GM18951 (cell line): ENCODE measurements around the gene OSER1.
"Not testable (repeated sequence)": the region's sequence is repeated elsewhere in the genome, so short reads cannot be mapped to it uniquely, and the experiment has no call there.

Source experiments
- POLR2A ChIP-seq: IDR thresholded peaks from 4 replicates; pipeline ENCODE4 v1.6.1; 2011; ENCODE audit warnings: mild to moderate bottlenecking; ENCODE audit not compliant: insufficient read length, insufficient read depth; ENCODE audit errors: extremely low read depth
- in situ Hi-C: fragments of 300-500 bp; cut with MboI; formaldehyde crosslinking; loops from one replicate; pipeline ENCODE4 v1.12.0; 2022; ENCODE audit warnings: low sequenced_read_pairs, mixed read lengths, inconsistent platforms; ENCODE audit not compliant: unreplicated experiment

OSER1 gene

DNA sequence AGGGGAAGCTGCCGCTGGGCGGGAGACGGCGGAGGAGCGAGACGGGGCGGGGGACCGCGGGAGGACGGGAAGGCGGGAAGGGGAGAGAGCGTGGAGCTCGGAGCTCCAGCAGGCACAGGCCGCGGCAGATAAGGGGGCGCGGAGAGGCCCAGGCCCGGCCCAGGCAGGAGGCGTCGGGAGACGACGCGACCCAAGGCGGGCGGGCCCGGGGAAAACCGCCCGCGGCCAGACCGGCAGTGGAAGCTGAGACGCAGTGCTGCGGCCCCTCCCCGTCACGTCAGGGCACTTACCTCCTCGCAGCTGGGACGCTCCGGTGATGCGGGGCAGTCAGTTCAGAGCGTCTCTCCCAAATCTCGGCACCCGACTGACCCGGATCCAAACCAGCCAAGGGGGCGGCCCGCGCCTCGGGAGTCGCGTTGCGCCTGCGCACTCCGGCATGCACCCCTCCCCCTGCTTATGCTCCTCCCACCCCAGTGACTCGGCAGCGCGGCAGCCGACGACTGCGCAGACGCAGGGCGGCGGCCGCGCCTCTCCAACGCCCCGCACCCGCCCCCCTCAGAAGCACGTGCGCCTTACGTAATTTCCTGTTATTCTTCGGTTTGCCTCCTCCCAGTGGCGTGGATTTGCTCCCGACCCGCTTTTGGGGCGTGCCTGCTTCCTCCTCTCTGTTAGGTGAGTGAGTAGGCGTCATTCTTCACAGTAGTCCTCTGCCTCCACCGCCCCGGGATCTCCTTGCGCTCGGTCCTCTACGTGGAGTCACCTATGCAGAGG is at the start of gene OSER1:
Gene OSER1, minus strand, starts transcription at position 366 of the 771 bp plus-strand sequence. CDS start 3,814 bp downstream, outside the sequence.
- in situ Hi-C loops = no loop called here

DNA sequence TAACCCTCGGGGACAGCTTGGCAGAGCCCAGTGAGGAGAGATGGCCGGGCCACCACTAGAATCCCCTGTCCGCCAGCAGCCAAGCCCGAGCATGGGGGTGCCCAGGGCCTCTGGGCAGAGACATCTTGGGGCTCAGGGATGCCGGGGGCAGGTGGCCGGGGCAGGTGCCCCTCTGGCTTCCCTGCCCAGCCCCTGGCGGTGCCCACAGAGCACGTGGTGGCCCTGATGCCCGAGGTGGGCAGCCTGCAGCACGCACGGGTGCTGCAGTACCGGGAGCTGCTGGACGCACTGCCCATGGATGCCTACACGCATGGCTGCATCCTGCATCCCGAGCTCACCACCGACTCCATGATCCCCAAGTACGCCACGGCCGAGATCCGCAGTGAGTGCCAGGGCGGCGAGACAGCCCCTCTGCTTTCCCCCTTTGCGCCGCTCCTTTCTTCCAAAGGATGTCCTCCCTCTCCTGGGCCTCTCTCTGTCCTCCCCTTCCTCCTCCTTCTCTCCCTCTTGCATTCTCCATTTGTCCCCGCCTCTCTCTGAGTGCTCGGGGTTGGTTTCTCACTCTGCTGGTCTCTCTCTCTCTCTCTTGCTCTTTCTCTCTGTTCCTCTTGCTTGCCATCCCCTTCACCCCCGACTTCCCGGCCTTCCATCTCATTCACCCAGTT is 47.8 kb upstream of the OSER1 start:
- no peak for TF ChIP-seq POLR2A
- in situ Hi-C loops = no loop called here

More for the DNA sequence above, at the start of gene OSER1:
- peak; percentile 70 for TF ChIP-seq POLR2A

DNA sequence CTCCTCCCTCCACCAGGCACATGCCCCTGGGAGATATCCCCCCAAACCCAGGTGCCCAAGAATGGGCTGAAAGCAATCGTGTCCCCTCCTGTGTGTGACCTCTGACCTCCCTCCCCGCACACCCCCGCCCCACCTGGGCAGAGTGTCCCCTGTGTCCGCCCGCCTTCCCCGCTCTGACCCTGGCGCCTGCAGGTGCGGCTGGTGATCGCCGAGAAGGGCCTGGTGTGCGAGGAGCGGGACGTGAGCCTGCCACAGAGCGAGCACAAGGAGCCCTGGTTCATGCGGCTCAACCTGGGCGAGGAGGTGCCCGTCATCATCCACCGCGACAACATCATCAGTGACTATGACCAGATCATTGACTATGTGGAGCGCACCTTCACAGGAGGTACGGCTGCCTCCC is 46.4 kb upstream of the OSER1 start:
- TF ChIP-seq POLR2A = no peak
- in situ Hi-C loops = no loop called here

DNA sequence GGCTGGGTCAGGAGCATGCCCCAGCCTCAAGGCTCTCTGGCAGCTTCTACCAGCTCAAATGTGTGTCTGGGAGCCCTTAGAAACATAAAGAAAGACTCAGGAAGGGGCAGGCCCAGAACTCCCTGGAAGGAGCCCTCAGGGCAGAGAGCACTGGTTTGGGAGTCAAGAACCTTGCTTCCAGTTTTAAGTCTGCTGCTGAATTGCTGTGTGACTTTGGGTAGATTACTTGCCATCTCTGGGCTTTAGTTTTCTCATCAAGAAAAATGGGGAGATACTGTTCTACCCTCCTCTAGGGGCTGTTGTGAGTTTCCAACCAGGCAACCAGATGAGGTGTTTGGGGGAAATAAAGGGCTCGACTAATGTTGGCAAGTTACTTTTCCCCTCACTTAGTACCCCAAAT is 45.4 kb upstream of the OSER1 start:
- in situ Hi-C loops = no loop called here
- no peak for TF ChIP-seq POLR2A

DNA sequence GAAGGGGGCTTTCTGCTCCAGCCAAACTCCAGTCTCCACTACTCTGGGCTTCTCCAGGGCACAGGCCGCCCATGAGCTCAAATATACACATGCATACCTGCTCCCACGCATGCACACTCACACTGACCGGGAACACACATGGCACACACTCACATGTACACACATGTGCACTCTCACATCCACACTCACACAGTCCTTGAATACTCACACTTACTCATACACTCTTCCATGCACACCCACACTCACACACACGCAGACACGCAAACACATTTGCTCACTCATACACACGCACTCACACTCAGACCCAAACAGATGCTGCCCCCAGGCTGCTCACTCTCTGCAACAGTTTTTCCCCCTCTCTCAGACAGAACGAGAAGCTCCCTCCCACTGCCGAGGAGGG is 43.5 kb upstream of the OSER1 start:
- TF ChIP-seq POLR2A = no peak
- in situ Hi-C loops = no loop called here

DNA sequence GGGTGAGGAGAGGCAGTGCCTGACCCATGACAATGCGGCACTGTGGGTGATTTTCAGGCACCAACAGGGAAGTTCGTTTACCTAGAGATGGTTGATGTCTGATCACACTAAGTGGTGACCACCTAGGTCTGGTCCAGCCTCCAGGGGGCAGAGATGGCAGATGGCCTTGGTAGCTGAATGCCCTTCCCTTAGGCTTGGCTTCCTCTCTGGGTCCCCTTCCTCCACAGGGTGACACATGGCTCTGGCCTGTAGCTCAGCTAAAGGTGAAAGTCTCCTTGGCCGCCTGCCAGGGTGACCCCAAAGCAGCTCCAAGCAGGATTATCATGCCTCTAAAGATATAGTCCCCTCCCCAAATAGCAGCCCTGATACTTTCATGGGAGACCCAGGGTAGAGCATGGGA is 43.0 kb upstream of the OSER1 start:
- no peak for TF ChIP-seq POLR2A
- in situ Hi-C loops = no loop called here

DNA sequence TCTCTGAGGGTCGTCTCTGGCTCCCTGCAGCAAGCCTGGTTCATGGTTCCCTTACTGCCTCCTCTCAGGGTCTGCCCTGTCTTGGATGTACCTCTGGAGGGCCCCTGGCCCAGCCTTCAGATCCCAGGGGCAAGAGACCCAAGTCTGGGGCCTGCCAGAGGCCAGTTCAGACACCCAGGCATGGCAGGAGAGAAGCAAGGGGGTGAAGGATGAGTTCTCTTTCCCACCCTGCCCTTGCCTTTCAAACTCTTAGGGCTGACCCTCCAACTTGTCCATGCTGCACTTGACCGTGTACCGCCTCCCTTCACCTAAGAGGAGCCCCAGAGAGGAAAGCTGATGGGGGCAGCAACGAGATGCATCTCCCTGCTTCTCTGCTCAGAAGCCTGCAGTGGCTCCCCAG is 40.7 kb upstream of the OSER1 start:
- no peak for TF ChIP-seq POLR2A
- in situ Hi-C loops = no loop called here

DNA sequence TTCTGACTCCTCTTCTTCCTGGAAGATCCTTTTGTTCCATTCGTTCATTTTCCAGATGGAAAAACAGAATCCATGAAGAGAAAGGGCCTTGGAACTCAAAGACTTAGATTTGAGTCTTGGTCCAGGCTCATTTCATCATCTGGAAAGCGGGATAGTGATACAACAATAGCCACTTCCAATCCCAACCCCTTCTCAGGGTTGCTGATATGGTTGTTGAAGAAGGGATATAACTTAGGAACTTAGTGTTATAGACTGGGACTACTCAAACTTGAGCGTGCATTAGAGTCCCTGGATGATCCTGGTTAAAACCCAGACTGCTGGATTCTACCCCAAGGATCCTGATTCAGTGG is 37.8 kb upstream of the OSER1 start:
- no peak for TF ChIP-seq POLR2A
- in situ Hi-C loops = no loop called here

DNA sequence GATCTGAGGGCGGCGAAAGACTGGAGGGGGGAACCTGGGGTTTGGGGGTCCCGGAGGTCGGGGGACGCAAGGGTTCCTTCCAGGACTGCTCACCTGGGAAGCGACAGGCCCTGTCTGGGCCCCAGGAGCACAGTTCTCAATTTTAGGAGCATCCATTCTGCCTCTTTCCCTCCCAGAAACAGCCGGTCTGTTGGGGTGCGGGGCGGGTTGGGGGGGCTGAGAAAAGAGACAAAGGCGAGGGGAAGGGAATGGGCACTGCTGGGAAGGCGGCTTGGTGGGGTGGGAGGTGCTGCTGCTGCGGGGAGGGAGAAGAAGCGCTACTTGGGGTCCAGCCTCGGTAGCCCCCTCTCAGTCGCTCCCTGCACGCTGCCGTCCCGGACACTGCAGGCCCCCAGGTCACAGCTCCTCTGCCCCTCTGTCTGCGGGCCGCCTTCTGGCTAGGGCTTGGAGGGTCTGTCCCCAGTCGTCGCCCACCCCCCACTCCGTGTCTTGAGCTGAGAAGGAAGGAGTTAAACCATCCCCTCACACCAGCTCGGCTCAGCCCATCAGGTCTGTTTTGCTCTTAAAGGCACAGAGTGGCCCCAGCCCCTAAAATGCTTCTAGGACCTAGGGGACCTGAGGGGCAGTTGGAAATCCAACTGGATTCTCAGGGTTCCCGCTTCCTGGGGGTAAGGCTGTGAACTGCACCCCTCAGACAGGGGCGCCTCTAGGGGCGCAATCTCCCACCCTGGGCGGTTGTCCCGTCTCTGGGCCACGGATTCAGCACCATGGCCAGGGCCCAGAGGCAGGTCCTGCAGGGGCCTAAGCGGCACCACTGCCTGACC is 37.2 kb upstream of the OSER1 start:
- in situ Hi-C loops = no loop called here
- TF ChIP-seq POLR2A = no peak

DNA sequence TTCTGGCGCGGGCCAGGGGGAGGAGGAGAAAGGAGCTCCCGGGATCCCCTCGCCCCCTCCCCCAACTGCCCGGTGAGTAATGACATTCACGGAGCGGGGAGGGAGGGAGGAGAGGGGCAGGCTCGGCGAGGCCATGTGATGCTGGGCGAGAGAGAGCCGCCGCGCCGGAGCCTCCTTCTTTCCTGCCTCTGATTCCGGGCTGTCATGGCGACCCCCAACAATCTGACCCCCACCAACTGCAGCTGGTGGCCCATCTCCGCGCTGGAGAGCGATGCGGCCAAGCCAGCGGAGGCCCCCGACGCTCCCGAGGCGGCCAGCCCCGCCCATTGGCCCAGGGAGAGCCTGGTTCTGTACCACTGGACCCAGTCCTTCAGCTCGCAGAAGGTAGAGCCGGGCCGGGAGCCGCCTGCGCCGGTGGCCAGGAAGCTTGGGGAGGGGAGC is 36.6 kb upstream of the OSER1 start, which contains the start of gene GDAP1L1:
Gene GDAP1L1, plus strand, starts transcription at position 178 of the 441 bp plus-strand sequence. Its CDS starts 27 bp downstream, at position 205.
- in situ Hi-C loops = no loop called here
- no peak for TF ChIP-seq POLR2A

DNA sequence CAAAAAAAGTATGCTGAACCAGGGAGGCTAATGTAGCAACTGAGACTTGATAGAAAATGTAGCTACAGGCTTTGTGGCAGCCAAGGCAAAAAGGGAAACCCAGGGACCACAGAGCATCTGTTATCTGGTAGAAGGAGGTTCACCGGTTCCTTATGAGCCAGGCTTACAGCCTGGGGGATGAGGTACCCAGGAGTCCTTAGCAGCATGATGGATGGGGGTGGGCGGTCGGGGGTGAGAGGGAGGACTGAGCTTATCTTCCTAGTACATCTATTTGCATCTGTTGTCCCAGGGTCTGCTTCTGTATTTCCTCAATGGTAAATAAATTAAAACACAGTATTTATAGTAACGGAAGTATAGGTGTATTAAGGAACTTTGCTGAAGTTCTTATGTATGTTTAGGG is 35.4 kb upstream of the OSER1 start:
- in situ Hi-C loops = no loop called here
- TF ChIP-seq POLR2A = no peak

DNA sequence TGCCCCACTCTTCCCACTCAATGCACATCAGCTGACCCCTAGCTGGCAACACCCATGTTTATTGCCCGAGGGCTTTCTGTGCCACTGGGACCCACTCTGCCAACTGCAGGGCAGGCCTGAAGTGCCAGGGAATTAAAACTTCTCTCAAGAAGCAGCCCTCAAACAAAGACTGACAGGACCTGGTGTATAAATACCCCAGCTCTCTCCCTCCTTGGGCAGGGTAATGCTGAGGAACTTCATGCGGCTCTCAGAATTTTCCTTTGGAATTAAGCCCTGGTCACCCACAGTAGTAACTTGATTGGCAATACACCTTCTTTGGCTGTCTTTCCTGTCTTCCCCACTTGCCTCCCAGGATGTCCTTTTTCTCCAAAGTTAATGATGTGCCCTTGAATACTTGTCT is 31.2 kb upstream of the OSER1 start:
- in situ Hi-C loops = no loop called here
- no peak for TF ChIP-seq POLR2A

DNA sequence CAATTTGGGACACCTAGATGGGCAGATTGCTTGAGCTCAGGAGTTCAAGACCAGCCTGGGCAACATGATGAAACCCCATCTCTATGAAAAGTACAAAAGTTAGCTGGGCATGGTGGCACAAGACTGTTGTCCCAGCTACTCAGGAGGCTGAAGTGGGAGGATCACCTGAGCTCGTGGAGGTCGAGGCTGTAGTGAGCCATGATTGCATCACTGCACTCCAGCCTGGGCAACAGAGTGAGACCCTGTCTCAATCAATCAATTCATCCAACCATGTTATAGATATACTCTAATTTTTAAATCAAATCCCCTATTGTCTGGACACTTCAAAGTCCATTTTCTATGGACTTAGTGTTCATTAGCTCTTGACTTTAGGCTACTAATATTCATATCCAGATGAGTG is 26.3 kb upstream of the OSER1 start:
- in situ Hi-C loops = not testable (repeated sequence)

DNA sequence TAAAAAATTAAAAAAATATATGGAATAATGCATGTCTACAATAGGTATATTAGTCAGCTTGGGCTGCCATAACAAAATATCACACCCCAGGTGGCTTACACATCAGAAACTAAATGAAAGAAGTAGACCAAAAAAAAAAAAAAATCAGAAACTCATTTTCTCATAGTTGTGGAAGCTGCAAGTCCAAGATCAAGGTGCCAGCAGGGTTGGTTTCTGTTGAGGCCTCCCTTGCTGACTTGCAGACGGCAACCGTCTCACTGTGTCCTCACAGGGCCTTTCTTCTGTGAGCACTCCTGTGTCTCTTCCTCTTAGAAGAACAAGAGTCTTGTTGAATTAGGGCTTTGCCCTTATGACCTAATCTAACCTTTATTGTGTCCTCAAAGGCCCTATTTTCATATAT is 25.1 kb upstream of the OSER1 start:
- no peak for TF ChIP-seq POLR2A
- in situ Hi-C loops = no loop called here
